Choroid plexus epithelial cell (primary cell): ENCODE data around the gene MYO5B.
A peak's percentile ranks its signal among the peaks of the same experiment; 100 is the strongest.

ENCODE experiments used
- DNase-seq: peaks from one replicate; pipeline ENCODE4 v3.0.0-alpha.2; 2010; ENCODE audit warnings: low read depth
- H3K4me3 ChIP-seq: 2 replicates; pipeline ENCODE4 v1.5.1; 2011; ENCODE audit warnings: low read depth, mild to moderate bottlenecking, control low read depth, low read length, moderate library complexity
- TF ChIP-seq, protein P1 (sequence below): conservative IDR thresholded peaks from 2 replicates; pipeline ENCODE4 v1.5.1; 2011; ENCODE audit warnings: low read depth, mild to moderate bottlenecking, control low read depth, inconsistent platforms, low read length, moderate library complexity

Gene MYO5B

DNA sequence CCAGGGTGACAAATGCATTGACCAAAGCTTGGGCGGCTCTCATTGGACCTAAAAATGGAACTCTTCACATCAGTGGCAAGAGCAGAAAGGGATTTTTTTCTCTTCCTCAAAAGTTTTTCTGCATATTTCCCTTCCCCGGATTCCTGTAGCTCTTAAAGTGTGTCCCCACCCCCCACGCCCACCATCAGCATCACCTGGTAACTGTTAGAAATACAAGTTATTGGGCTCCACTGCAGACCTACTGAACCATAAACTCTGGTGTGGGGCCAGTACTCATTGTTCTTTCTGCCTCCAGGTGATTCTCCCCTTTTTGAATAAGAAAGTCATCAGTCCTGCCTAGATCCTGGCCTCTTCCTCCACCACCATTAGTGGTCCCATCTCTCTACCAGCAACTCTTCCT is 1.3 kb upstream of the MYO5B start:
- DNase-seq: no peak
- TF ChIP-seq, protein P1, sequence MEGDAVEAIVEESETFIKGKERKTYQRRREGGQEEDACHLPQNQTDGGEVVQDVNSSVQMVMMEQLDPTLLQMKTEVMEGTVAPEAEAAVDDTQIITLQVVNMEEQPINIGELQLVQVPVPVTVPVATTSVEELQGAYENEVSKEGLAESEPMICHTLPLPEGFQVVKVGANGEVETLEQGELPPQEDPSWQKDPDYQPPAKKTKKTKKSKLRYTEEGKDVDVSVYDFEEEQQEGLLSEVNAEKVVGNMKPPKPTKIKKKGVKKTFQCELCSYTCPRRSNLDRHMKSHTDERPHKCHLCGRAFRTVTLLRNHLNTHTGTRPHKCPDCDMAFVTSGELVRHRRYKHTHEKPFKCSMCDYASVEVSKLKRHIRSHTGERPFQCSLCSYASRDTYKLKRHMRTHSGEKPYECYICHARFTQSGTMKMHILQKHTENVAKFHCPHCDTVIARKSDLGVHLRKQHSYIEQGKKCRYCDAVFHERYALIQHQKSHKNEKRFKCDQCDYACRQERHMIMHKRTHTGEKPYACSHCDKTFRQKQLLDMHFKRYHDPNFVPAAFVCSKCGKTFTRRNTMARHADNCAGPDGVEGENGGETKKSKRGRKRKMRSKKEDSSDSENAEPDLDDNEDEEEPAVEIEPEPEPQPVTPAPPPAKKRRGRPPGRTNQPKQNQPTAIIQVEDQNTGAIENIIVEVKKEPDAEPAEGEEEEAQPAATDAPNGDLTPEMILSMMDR: no peak
- no peak overlapping the region for H3K4me3 ChIP-seq

- no peak for DNase-seq
- TF ChIP-seq, protein P1: no peak
- H3K4me3 ChIP-seq: no peak overlapping the region
These were observed 742 bp upstream of the MYO5B start for GRCh38 chr18:50195689-50196088.

DNA sequence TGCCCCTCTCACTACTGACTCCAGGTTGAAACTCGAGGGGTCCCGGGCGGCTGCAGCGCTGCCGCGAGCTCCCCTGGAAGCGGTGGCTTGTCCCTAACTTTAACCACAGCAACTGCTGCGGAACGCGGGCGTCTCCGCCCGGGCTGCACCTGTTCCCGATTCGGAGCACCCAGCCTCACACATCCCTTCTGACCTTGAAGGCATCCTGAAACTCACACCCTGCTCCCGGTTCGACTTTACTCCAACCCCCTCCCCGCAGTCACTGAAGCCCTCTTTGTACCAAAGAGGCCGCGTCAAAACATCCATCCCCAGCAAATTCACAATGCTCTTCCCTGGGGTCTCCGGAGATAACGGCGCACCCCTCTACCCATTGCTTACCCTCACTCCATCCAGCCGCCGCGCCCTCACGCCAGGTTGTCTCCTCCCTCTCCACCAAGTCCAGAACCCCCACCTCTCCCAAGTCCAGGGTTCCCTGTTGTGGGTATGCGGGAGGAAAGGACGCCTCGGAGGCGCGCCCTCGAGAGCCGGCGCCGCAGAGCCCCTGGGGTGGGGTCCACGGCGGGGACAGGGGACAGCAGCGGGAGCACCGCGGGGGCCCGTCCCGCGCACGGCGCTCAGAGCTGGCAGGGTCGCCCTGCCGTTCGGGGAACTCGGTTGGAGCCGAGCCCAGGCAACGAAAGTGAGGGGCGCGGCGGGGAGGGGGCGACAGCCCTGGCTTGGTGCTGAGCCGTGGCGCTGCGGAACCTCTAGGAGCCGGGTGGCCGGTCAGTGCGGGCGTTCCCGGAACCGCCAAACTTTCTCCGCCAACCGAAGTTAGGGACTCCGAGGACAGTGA is 934 bp downstream of the MYO5B start:
- no peak overlapping the region for H3K4me3 ChIP-seq
- TF ChIP-seq, protein P1: no peak
- DNase-seq: no peak

DNA sequence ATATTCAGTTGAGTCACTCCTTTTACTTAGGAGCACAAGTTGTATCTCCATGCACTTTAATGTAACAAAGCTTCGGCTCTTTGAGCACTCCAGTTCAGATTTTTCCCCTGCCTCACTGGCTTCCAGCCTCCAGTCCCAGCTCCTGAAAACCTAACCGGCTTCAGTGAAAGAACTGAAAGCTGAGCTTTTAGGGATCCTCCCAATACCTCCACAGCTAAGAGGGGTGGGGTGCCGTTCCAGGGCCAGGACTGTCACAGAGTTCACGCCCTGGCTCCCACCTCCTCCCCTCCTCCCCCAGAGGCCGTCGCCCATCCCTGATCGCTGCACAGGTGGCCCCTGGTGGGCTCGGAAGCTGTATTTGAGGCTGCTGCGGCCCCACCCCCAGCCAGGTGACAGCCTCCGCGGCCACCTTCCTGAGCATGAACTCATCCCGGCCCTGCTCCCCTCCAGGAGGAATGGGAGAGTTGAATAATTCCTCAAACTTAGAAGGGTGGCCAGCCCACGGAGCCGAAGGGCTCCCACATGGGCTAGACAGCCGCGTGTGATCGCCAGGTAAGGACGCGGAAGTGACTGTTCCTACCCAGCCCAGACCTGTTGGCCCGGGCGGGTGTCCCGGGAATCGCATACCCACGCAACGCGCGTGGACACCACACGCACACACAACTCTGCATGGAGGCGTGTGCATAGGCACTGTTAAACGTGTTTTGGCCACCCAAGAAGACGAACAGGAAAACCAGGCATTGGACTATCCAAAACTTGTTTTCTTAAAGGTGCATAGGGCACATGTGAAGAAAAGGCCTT is 1.8 kb downstream of the MYO5B start:
- H3K4me3 ChIP-seq: no peak overlapping the region
- DNase-seq: no peak
- TF ChIP-seq, protein P1: no peak

- TF ChIP-seq, protein P1: no peak
- DNase-seq: no peak
- no peak overlapping the region for H3K4me3 ChIP-seq
These were observed 4.0 kb downstream of the MYO5B start for GRCh38 chr18:50190926-50191325.

DNA sequence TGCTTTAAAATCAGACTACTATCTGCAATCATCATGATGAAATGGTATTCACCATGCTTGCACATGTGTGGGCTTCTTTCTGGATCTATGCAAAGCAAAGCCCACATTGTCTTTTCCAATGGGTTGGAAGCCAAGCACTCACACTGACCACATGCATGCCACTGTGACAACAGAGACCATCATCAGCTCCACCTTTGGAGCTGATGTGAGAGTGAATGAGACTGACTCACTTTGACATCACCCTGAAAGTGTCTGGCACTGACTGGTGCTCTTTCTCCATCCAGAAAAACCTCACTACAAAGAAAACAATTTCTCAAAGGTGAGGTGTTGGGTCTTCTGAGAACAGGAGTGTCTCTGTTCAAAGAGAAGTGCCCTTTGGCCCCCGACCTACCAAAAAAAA is 4.7 kb downstream of the MYO5B start:
- TF ChIP-seq, protein P1: no peak

DNA sequence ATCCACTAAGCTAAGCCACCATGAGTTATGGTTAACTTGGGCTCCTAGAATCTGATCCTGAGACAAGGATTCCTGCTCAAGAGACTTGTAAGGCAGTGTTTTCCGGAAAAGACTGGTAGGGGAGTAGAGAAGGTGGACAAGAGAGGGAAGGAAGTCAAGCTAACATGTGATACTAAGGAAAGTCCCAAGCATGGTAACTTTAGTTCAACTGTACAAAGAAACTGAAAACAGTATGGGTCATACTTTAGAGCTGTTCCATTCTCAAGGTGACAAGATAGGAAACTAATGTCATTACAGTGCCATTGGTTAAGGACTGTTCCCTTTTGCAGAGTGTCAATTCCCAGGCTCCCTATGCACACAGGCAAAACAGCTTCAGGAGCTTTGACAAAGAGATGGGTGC is 5.8 kb downstream of the MYO5B start:
- no peak for DNase-seq
- TF ChIP-seq, protein P1: no peak
- H3K4me3 ChIP-seq: no peak overlapping the region

More for the DNA sequence above, 4.7 kb downstream of the MYO5B start:
- no peak overlapping the region for H3K4me3 ChIP-seq
- DNase-seq: peak; percentile 2
